H9 (cell line): ENCODE data around the gene ATP4A. TPM values are rescaled to one million over a fixed set of nuclear protein-coding genes. Genes with fewer than 3 reads are reported as not detected.
A peak's percentile ranks its signal among the peaks of the same experiment; 100 is the strongest.

Source experiments
- DNase-seq: peaks from one replicate; pipeline ENCODE4 v3.0.0-alpha.2; 2017
- H2AFZ ChIP-seq: one replicate; pipeline ENCODE4 v1.6.1; 2013; ENCODE audit warnings: mild to moderate bottlenecking, low read length, control low read depth, moderate library complexity
- H2AK5ac ChIP-seq: 2 replicates; pipeline ENCODE4 v1.6.1; 2013; ENCODE audit warnings: low read length, control low read depth, mixed read lengths; ENCODE audit not compliant: insufficient read length
- H2BK120ac ChIP-seq: one replicate; pipeline ENCODE4 v1.6.1; 2013; ENCODE audit warnings: low read depth, mild to moderate bottlenecking, low read length, control low read depth, inconsistent platforms; ENCODE audit not compliant: poor library complexity, severe bottlenecking
- H2BK12ac ChIP-seq: 2 replicates; pipeline ENCODE4 v1.6.1; 2013; ENCODE audit warnings: low read length, control low read depth, mixed read lengths, low read depth; ENCODE audit not compliant: insufficient read length
- H2BK15ac ChIP-seq: 2 replicates; pipeline ENCODE4 v1.6.1; 2013; ENCODE audit warnings: low read depth, low read length, control low read depth
- H2BK20ac ChIP-seq: one replicate; pipeline ENCODE4 v1.6.1; 2013; ENCODE audit warnings: low read depth, mild to moderate bottlenecking, low read length, control low read depth, inconsistent platforms; ENCODE audit not compliant: poor library complexity, severe bottlenecking
- H2BK5ac ChIP-seq: 2 replicates; pipeline ENCODE4 v1.6.1; 2013; ENCODE audit warnings: low read length, control low read depth, mixed read lengths; ENCODE audit not compliant: insufficient read length
- H3K14ac ChIP-seq: 2 replicates; pipeline ENCODE4 v1.6.1; 2013; ENCODE audit warnings: low read length, control low read depth; ENCODE audit not compliant: insufficient read depth
- H3K18ac ChIP-seq: 2 replicates; pipeline ENCODE4 v1.6.1; 2013; ENCODE audit warnings: low read depth, mild to moderate bottlenecking, mixed read lengths, low read length, control low read depth; ENCODE audit not compliant: insufficient read length
- H3K23ac ChIP-seq: 2 replicates; pipeline ENCODE4 v1.6.1; 2013; ENCODE audit warnings: low read length, control low read depth, mixed read lengths, low read depth; ENCODE audit not compliant: insufficient read length
- H3K23me2 ChIP-seq: 2 replicates; pipeline ENCODE4 v1.6.1; 2013; ENCODE audit warnings: low read depth, mild to moderate bottlenecking, mixed read lengths, low read length, control low read depth; ENCODE audit not compliant: insufficient read length, poor library complexity, severe bottlenecking
- H3K27ac ChIP-seq: 2 replicates; pipeline ENCODE4 v1.5.1; 2013; ENCODE audit warnings: low read length, control low read depth, mixed read lengths, low read depth; ENCODE audit not compliant: insufficient read length
- H3K27me3 ChIP-seq: 2 replicates; pipeline ENCODE4 v1.6.1; 2013; ENCODE audit warnings: low read length, control low read depth, inconsistent platforms; ENCODE audit not compliant: insufficient read depth
- H3K4ac ChIP-seq: 2 replicates; pipeline ENCODE4 v1.6.1; 2013; ENCODE audit warnings: low read depth, mild to moderate bottlenecking, control low read depth, inconsistent platforms, low read length, moderate library complexity
- H3K4me1 ChIP-seq: 2 replicates; pipeline ENCODE4 v1.6.1; 2013; ENCODE audit warnings: low read length, control low read depth, inconsistent platforms; ENCODE audit not compliant: insufficient read depth
- H3K4me2 ChIP-seq: 2 replicates; pipeline ENCODE4 v1.6.1; 2013; ENCODE audit warnings: low read length, control low read depth, mixed read lengths; ENCODE audit not compliant: insufficient read length, insufficient read depth
- H3K56ac ChIP-seq: 2 replicates; pipeline ENCODE4 v1.6.1; 2013; ENCODE audit warnings: low read depth, mild to moderate bottlenecking, mixed read lengths, low read length, control low read depth; ENCODE audit not compliant: insufficient read length
- H3K79me1 ChIP-seq: 2 replicates; pipeline ENCODE4 v1.6.1; 2013; ENCODE audit warnings: low read depth, mild to moderate bottlenecking, moderate library complexity, low read length, control low read depth, inconsistent platforms; ENCODE audit not compliant: insufficient read depth, poor library complexity, severe bottlenecking
- H3K79me2 ChIP-seq: 2 replicates; pipeline ENCODE4 v1.6.1; 2013; ENCODE audit warnings: low read length, control low read depth, inconsistent platforms; ENCODE audit not compliant: insufficient read depth
- H3K9ac ChIP-seq: 2 replicates; pipeline ENCODE4 v1.6.1; 2013; ENCODE audit warnings: low read length, control low read depth, mixed read lengths; ENCODE audit not compliant: insufficient read length; ENCODE audit errors: extremely low read depth
- H3K9me3 ChIP-seq: one replicate; pipeline ENCODE4 v1.6.1; 2013; ENCODE audit warnings: low read depth, low read length, inconsistent platforms; ENCODE audit not compliant: control insufficient read depth
- H3T11ph ChIP-seq: one replicate; pipeline ENCODE4 v1.6.1; 2013; ENCODE audit warnings: mild to moderate bottlenecking, low read length, control low read depth, inconsistent platforms
- H4K20me1 ChIP-seq: one replicate; pipeline ENCODE4 v1.6.1; 2013; ENCODE audit not compliant: control insufficient read depth, insufficient read length, insufficient read depth
- H4K5ac ChIP-seq: 2 replicates; pipeline ENCODE4 v1.6.1; 2013; ENCODE audit warnings: low read depth, mild to moderate bottlenecking, mixed read lengths, low read length, control low read depth; ENCODE audit not compliant: insufficient read length
- H4K8ac ChIP-seq: replicated peaks from 2 replicates; pipeline ENCODE4 v1.6.1; 2013; ENCODE audit warnings: low read length, control low read depth, mixed read lengths, low read depth; ENCODE audit not compliant: insufficient read length
- H4K91ac ChIP-seq: 2 replicates; pipeline ENCODE4 v1.6.1; 2013; ENCODE audit warnings: low read depth, mild to moderate bottlenecking, moderate library complexity, mixed read lengths, low read length, control low read depth; ENCODE audit not compliant: insufficient read length
- H3K27ac Mint-ChIP-seq, 3 experiments: 2 replicates in 2 of 3; 3 replicates in 1 of 3; pipeline ENCODE4 v1.8.0; 2020 to 2021; ENCODE audit warnings: mixed read lengths in 3 of 3, mild to moderate bottlenecking in 1 of 3, moderate library complexity in 1 of 3
- H3K27me3 Mint-ChIP-seq: 2 replicates; pipeline ENCODE4 v1.8.0; 2021; ENCODE audit warnings: low read depth, mild to moderate bottlenecking, moderate library complexity, mixed read lengths
- H3K36me3 Mint-ChIP-seq, 3 experiments: 2 replicates in 2 of 3; 3 replicates in 1 of 3; pipeline ENCODE4 v1.8.0; 2020 to 2021; ENCODE audit warnings: low read depth in 3 of 3, mixed read lengths in 3 of 3; ENCODE audit not compliant: insufficient read depth in 1 of 3
- H3K4me1 Mint-ChIP-seq, 2 experiments: 2 replicates each; pipeline ENCODE4 v1.8.0; 2020; ENCODE audit warnings: mixed read lengths in 2 of 2
- H3K4me3 Mint-ChIP-seq, 2 experiments: 2 replicates in 1 of 2; 3 replicates in 1 of 2; pipeline ENCODE4 v1.8.0; 2020 to 2021; ENCODE audit warnings: mild to moderate bottlenecking in 2 of 2, mixed read lengths in 2 of 2, moderate library complexity in 1 of 2
- H3K9me3 Mint-ChIP-seq, 2 experiments: 2 replicates in 1 of 2; 3 replicates in 1 of 2; pipeline ENCODE4 v1.8.0; 2020; ENCODE audit warnings: mild to moderate bottlenecking in 2 of 2, mixed read lengths in 2 of 2, moderate library complexity in 1 of 2
- WGBS: extraction: QIAGEN DNeasy Blood & Tissue Kit; methylation state at CpG from one replicate; pipeline ENCODE4 v1.1.7; 2013; ENCODE audit warnings: missing lambda C conversion rate, low lambda C conversion rate, mixed read lengths; ENCODE audit not compliant: insufficient read length; ENCODE audit errors: extremely low coverage; 5-methylcytosine and 5-hydroxymethylcytosine counted together
- total RNA-seq: library from RNA; stranded (reverse); gene quantifications from 2 replicates; pipeline ENCODE4 v1.2.1, GENCODE V29; 2021
- TF ChIP-seq, protein P1 (sequence below): fragments of 200-600 bp; sonication (generic); conservative IDR thresholded peaks from 3 replicates; pipeline ENCODE4 v1.8.0; 2021; ENCODE audit warnings: antibody characterized with exemption, mild to moderate bottlenecking

The ATP4A gene
- total RNA-seq, 1 experiment from 2014 or later = 0.24 TPM

DNA sequence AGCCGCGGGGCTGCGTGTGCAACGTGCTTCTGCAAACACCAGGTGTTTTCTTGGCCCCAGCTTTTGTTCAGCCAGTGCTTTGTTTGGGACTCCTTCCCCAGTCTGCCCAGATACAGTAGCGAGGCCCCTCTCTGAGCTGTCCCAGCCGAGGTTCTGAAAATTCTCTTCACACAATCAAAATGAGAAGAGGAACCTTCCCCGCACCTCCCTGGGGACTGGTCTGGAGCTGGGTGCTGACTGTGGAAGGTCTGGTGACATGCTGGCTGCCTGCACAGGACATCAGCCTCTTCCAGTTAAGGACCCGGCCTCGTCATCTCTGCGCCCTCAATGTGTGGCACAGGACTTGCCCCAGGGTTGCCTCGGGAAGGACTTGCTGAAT is 4.2 kb downstream of the ATP4A start:
- Histone ChIP-seq H2BK12ac (no peak overlapping the region), H4K5ac (no peak overlapping the region), H4K91ac (no peak overlapping the region), H3K4ac (no peak overlapping the region), H3T11ph (no peak overlapping the region), H2BK20ac (no peak overlapping the region), H2AK5ac (no peak overlapping the region), H3K79me1 (no peaks in the 10 kb centered on the region), H3K14ac (no peak overlapping the region), H3K23ac (no peak overlapping the region), H2BK5ac (no peak overlapping the region), H2BK120ac (no peak overlapping the region), H3K23me2 (peaks cover 7% of the 10 kb centered on the region), H3K4me2 (no peak overlapping the region), H4K20me1 (no peaks in the 10 kb centered on the region), H2BK15ac (no peak overlapping the region), H3K79me2 (no peaks in the 10 kb centered on the region; the same call in 1 of the 2 replicates), H3K27ac (no peak overlapping the region), H3K9ac (no peak overlapping the region), H3K4me1 (no peaks in the 10 kb centered on the region), H3K9me3 (no peaks in the 10 kb centered on the region), H3K27me3 (peaks cover 3% of the 10 kb centered on the region; the same call in 1 of the 2 replicates), H4K8ac (no peak overlapping the region), H3K18ac (no peak overlapping the region), H3K56ac (no peak overlapping the region), H2AFZ (no peak overlapping the region)
- H3K27me3 Mint-ChIP-seq = peaks cover 75% of the 10 kb centered on the region
- TF ChIP-seq, protein P1, sequence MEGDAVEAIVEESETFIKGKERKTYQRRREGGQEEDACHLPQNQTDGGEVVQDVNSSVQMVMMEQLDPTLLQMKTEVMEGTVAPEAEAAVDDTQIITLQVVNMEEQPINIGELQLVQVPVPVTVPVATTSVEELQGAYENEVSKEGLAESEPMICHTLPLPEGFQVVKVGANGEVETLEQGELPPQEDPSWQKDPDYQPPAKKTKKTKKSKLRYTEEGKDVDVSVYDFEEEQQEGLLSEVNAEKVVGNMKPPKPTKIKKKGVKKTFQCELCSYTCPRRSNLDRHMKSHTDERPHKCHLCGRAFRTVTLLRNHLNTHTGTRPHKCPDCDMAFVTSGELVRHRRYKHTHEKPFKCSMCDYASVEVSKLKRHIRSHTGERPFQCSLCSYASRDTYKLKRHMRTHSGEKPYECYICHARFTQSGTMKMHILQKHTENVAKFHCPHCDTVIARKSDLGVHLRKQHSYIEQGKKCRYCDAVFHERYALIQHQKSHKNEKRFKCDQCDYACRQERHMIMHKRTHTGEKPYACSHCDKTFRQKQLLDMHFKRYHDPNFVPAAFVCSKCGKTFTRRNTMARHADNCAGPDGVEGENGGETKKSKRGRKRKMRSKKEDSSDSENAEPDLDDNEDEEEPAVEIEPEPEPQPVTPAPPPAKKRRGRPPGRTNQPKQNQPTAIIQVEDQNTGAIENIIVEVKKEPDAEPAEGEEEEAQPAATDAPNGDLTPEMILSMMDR = no peak
- no peak for DNase-seq
- no peaks in the 10 kb centered on the region; a peak in 1 of 7 replicates for H3K36me3 Mint-ChIP-seq
- WGBS = no CpG with 5 or more reads among the region's 11 CpGs
- no peak overlapping the region for H3K27ac Mint-ChIP-seq
- H3K4me1 Mint-ChIP-seq = peaks cover 9 to 17% of the 10 kb centered on the region in 2 experiments
- peaks cover 0 to 2% of the 10 kb centered on the region in 2 experiments; a peak in 1 of 5 replicates for H3K9me3 Mint-ChIP-seq
- H3K4me3 Mint-ChIP-seq = peak overlapping the region in 1 of 2 experiments; percentile 90; a peak in 2 of 5 replicates
